Measurements from ENCODE around the gene PTPRJ.

- TF ChIP-seq CTCF (IDR thresholded peaks at IDR 0.05) (no peak), POLR2A (IDR thresholded peaks at IDR 0.05) (no peak)
These were observed 184.5 kb downstream of the PTPRJ start for GRCh38 chr11:48164836-48165235.
